ENCODE results near the gene ZSWIM7.
"Not testable (repeated sequence)": the region's sequence is repeated elsewhere in the genome, so short reads cannot be mapped to it uniquely, and the experiment has no call there.

ZSWIM7 gene

DNA sequence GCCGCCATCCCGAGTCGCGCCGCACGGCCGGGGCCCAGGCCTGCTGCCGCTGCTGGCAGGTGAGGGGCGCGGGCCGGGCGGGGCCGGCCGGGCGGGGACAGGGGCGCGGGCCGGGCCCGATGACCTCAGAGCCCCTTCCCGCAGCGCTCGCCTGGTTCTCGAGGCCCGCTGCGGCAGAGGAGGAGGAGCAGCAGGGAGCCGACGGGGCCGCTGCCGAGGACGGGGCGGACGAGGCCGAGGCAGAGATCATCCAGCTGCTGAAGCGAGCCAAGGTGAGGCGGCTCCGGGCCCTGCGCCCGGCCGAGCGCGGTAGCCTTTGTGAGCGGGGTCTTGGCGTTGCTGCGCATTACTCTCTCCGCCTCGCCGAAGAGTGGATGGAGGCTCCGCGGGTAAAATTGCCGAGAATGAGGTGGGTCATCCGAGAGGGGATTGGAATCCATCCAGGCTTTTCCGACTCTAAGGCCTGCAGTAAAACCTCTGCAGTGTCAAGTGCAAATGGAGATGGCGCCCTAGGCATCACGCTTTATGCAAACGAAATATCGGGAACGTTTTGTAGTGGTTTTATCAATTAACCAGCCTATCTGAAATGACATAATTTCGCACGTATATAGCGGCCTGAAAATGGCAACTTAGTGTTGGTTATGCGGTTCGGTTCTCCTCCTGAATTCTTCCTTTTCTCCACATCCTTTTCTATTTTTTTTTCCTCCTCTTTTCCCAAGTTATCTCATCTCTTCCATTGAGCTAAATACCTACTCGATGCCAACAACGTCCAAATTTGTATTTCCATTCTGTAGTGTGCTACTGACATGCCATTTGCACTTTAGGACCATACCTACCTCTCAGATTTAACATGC lies 697 bp upstream of the ZSWIM7 start:
- peak overlapping the region in 4 of 5 donors; percentile 83 to 90 (median 86) for H3K9ac ChIP-seq (ENCODE audit: low read length in 5 of 5)
- peaks cover 4 to 34% (median 29%) of the 10 kb centered on the region in 5 donors for H3K4me1 ChIP-seq (ENCODE audit: control insufficient read depth in 5 of 5, insufficient read depth in 5 of 5, low read length in 5 of 5)
- H3K36me3 ChIP-seq (ENCODE audit: control insufficient read depth in 5 of 5, insufficient read depth in 5 of 5, low read length in 5 of 5) = peaks cover 19 to 41% (median 29%) of the 10 kb centered on the region in 5 donors

GRCh38 chr17:15998031-15998562 lies 1.4 kb downstream of the ZSWIM7 start:
- H3K36me3 ChIP-seq (ENCODE audit: control insufficient read depth in 5 of 5, insufficient read depth in 5 of 5, low read length in 5 of 5) = peaks cover 0 to 26% (median 11%) of the 10 kb centered on the region in 5 donors
- peak overlapping the region; percentile 98 for H3K27ac ChIP-seq (ENCODE audit: low read depth, low read length)
- peaks cover 0 to 3% (median 0%) of the 10 kb centered on the region in 5 donors for H3K9me3 ChIP-seq (ENCODE audit: control insufficient read depth in 5 of 5, low read length in 5 of 5)
- H3K4me1 ChIP-seq (ENCODE audit: control insufficient read depth in 5 of 5, insufficient read depth in 5 of 5, low read length in 5 of 5) = peaks cover 4 to 29% (median 20%) of the 10 kb centered on the region in 5 donors
- H3K27me3 ChIP-seq (ENCODE audit: control insufficient read depth in 5 of 5, insufficient read depth in 4 of 5, low read length in 5 of 5) = no peaks in the 10 kb centered on the region
- H3K9ac ChIP-seq (ENCODE audit: low read length in 5 of 5) = no peak overlapping the region
- peak overlapping the region in 1 of 5 donors; percentile 82 for H3K4me3 ChIP-seq (ENCODE audit: low read depth in 1 of 5, low read length in 5 of 5)

More for the DNA sequence above, 697 bp upstream of the ZSWIM7 start:
- Histone ChIP-seq H3K27ac (ENCODE audit: low read depth, low read length) (peak overlapping the region; percentile 77), H3K4me3 (ENCODE audit: low read depth in 1 of 5, low read length in 5 of 5) (peak overlapping the region; percentile 81 to 92 (median 84)), H3K9me3 (ENCODE audit: control insufficient read depth in 5 of 5, low read length in 5 of 5) (peaks cover 0 to 3% (median 0%) of the 10 kb centered on the region in 5 donors), H3K27me3 (ENCODE audit: control insufficient read depth in 5 of 5, insufficient read depth in 4 of 5, low read length in 5 of 5) (no peaks in the 10 kb centered on the region)

- H3K27ac ChIP-seq (ENCODE audit: low read depth, low read length) = no peak overlapping the region
- H3K9ac ChIP-seq (ENCODE audit: low read length in 5 of 5) = no peak overlapping the region
- H3K27me3 ChIP-seq (ENCODE audit: control insufficient read depth in 5 of 5, insufficient read depth in 4 of 5, low read length in 5 of 5) = no peaks in the 10 kb centered on the region
- H3K9me3 ChIP-seq (ENCODE audit: control insufficient read depth in 5 of 5, low read length in 5 of 5) = no peaks in the 10 kb centered on the region
- H3K36me3 ChIP-seq (ENCODE audit: control insufficient read depth in 5 of 5, insufficient read depth in 5 of 5, low read length in 5 of 5) = peaks cover 0 to 15% (median 0%) of the 10 kb centered on the region in 5 donors
- peaks cover 4 to 25% (median 20%) of the 10 kb centered on the region in 5 donors for H3K4me1 ChIP-seq (ENCODE audit: control insufficient read depth in 5 of 5, insufficient read depth in 5 of 5, low read length in 5 of 5)
- H3K4me3 ChIP-seq (ENCODE audit: low read depth in 1 of 5, low read length in 5 of 5) = no peak overlapping the region
These were observed 3.2 kb downstream of the ZSWIM7 start for GRCh38 chr17:15996322-15996721.

- H3K9ac ChIP-seq (ENCODE audit: low read length in 5 of 5) = no peak overlapping the region
- H3K9me3 ChIP-seq (ENCODE audit: control insufficient read depth in 5 of 5, low read length in 5 of 5) = no peaks in the 10 kb centered on the region
- H3K36me3 ChIP-seq (ENCODE audit: control insufficient read depth in 5 of 5, insufficient read depth in 5 of 5, low read length in 5 of 5) = peaks cover 30 to 81% (median 65%) of the 10 kb centered on the region in 5 donors
These were observed 17.6 kb downstream of the ZSWIM7 start for GRCh38 chr17:15981646-15982580.

GRCh38 chr17:15981208-15981607 lies 18.3 kb downstream of the ZSWIM7 start:
- no peak overlapping the region for H3K27ac ChIP-seq (ENCODE audit: low read depth, low read length)
- H3K36me3 ChIP-seq (ENCODE audit: control insufficient read depth in 5 of 5, insufficient read depth in 5 of 5, low read length in 5 of 5) = peaks cover 30 to 81% (median 68%) of the 10 kb centered on the region in 5 donors

More at GRCh38 chr17:15981646-15982580, 17.6 kb downstream of the ZSWIM7 start:
- H3K27me3 ChIP-seq (ENCODE audit: control insufficient read depth in 5 of 5, insufficient read depth in 4 of 5, low read length in 5 of 5) = no peaks in the 10 kb centered on the region
- no peak overlapping the region for H3K27ac ChIP-seq (ENCODE audit: low read depth, low read length)
- no peak overlapping the region for H3K4me3 ChIP-seq (ENCODE audit: low read depth in 1 of 5, low read length in 5 of 5)
- H3K4me1 ChIP-seq (ENCODE audit: control insufficient read depth in 5 of 5, insufficient read depth in 5 of 5, low read length in 5 of 5) = no peaks in the 10 kb centered on the region

GRCh38 chr17:15979013-15979412 lies 20.5 kb downstream of the ZSWIM7 start:
- not testable (repeated sequence) for H3K9ac ChIP-seq (ENCODE audit: low read length in 5 of 5); H3K4me3 ChIP-seq (ENCODE audit: low read depth in 1 of 5, low read length in 5 of 5); H3K4me1 ChIP-seq (ENCODE audit: control insufficient read depth in 5 of 5, insufficient read depth in 5 of 5, low read length in 5 of 5); H3K9me3 ChIP-seq (ENCODE audit: control insufficient read depth in 5 of 5, low read length in 5 of 5); H3K27me3 ChIP-seq (ENCODE audit: control insufficient read depth in 5 of 5, insufficient read depth in 4 of 5, low read length in 5 of 5); H3K27ac ChIP-seq (ENCODE audit: low read depth, low read length)
- peaks cover 25 to 77% (median 62%) of the 10 kb centered on the region in 5 donors for H3K36me3 ChIP-seq (ENCODE audit: control insufficient read depth in 5 of 5, insufficient read depth in 5 of 5, low read length in 5 of 5)

More at GRCh38 chr17:15981208-15981607, 18.3 kb downstream of the ZSWIM7 start:
- Histone ChIP-seq H3K9ac (ENCODE audit: low read length in 5 of 5) (no peak overlapping the region), H3K27me3 (ENCODE audit: control insufficient read depth in 5 of 5, insufficient read depth in 4 of 5, low read length in 5 of 5) (no peaks in the 10 kb centered on the region), H3K4me3 (ENCODE audit: low read depth in 1 of 5, low read length in 5 of 5) (no peak overlapping the region), H3K4me1 (ENCODE audit: control insufficient read depth in 5 of 5, insufficient read depth in 5 of 5, low read length in 5 of 5) (no peaks in the 10 kb centered on the region), H3K9me3 (ENCODE audit: control insufficient read depth in 5 of 5, low read length in 5 of 5) (no peaks in the 10 kb centered on the region)

- no peak overlapping the region for H3K4me3 ChIP-seq (ENCODE audit: low read depth in 1 of 5, low read length in 5 of 5)
- no peaks in the 10 kb centered on the region for H3K27me3 ChIP-seq (ENCODE audit: control insufficient read depth in 5 of 5, insufficient read depth in 4 of 5, low read length in 5 of 5)
- no peak overlapping the region for H3K27ac ChIP-seq (ENCODE audit: low read depth, low read length)
- no peaks in the 10 kb centered on the region for H3K4me1 ChIP-seq (ENCODE audit: control insufficient read depth in 5 of 5, insufficient read depth in 5 of 5, low read length in 5 of 5)
- no peak overlapping the region for H3K9ac ChIP-seq (ENCODE audit: low read length in 5 of 5)
- H3K9me3 ChIP-seq (ENCODE audit: control insufficient read depth in 5 of 5, low read length in 5 of 5) = no peaks in the 10 kb centered on the region
- peaks cover 22 to 73% (median 58%) of the 10 kb centered on the region in 5 donors for H3K36me3 ChIP-seq (ENCODE audit: control insufficient read depth in 5 of 5, insufficient read depth in 5 of 5, low read length in 5 of 5)
These were observed 20.9 kb downstream of the ZSWIM7 start for GRCh38 chr17:15978606-15979005.

GRCh38 chr17:15977894-15978293 lies 21.6 kb downstream of the ZSWIM7 start:
- H3K9me3 ChIP-seq (ENCODE audit: control insufficient read depth in 5 of 5, low read length in 5 of 5) = no peaks in the 10 kb centered on the region
- no peak overlapping the region for H3K27ac ChIP-seq (ENCODE audit: low read depth, low read length)
- no peak overlapping the region for H3K4me3 ChIP-seq (ENCODE audit: low read depth in 1 of 5, low read length in 5 of 5)
- peaks cover 22 to 69% (median 58%) of the 10 kb centered on the region in 5 donors for H3K36me3 ChIP-seq (ENCODE audit: control insufficient read depth in 5 of 5, insufficient read depth in 5 of 5, low read length in 5 of 5)
- no peaks in the 10 kb centered on the region for H3K27me3 ChIP-seq (ENCODE audit: control insufficient read depth in 5 of 5, insufficient read depth in 4 of 5, low read length in 5 of 5)
- H3K9ac ChIP-seq (ENCODE audit: low read length in 5 of 5) = no peak overlapping the region
- no peaks in the 10 kb centered on the region for H3K4me1 ChIP-seq (ENCODE audit: control insufficient read depth in 5 of 5, insufficient read depth in 5 of 5, low read length in 5 of 5)

DNA sequence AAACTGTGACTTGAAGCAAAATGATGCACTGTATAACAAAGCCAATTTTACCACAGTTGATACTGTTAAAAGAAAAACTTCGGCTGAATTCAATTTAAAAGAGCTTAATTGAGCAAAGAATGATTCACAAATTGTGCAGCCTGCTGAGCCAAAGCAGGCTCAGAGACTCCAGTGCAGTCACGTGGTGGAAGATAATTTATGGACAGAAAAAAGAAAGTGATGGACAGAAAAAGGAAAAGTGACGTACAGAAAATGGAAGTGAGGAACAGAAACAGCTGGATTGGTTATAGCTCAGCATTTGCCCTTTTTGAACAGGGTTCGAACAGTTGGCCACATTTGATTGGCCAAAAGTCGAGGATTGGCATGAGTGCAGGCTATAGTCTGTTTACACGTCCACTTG lies 25.7 kb downstream of the ZSWIM7 start:
- peaks cover 10 to 40% (median 30%) of the 10 kb centered on the region in 5 donors for H3K36me3 ChIP-seq (ENCODE audit: control insufficient read depth in 5 of 5, insufficient read depth in 5 of 5, low read length in 5 of 5)
- H3K9me3 ChIP-seq (ENCODE audit: control insufficient read depth in 5 of 5, low read length in 5 of 5) = no peaks in the 10 kb centered on the region
- no peak overlapping the region for H3K4me3 ChIP-seq (ENCODE audit: low read depth in 1 of 5, low read length in 5 of 5)
- no peak overlapping the region for H3K27ac ChIP-seq (ENCODE audit: low read depth, low read length)
- H3K27me3 ChIP-seq (ENCODE audit: control insufficient read depth in 5 of 5, insufficient read depth in 4 of 5, low read length in 5 of 5) = no peaks in the 10 kb centered on the region
- no peaks in the 10 kb centered on the region for H3K4me1 ChIP-seq (ENCODE audit: control insufficient read depth in 5 of 5, insufficient read depth in 5 of 5, low read length in 5 of 5)
- no peak overlapping the region for H3K9ac ChIP-seq (ENCODE audit: low read length in 5 of 5)
